Measurements from ENCODE around the gene AREL1. TPM values are rescaled to one million over a fixed set of nuclear protein-coding genes. Genes with fewer than 3 reads are reported as not detected.

The AREL1 gene
- total RNA-seq, 1 experiment from 2014 or later = 98.4 TPM

GRCh38 chr14:74685921-74686678, 26.8 kb downstream of the AREL1 start:
- ChIA-PET POLR2A (ENCODE audit: unreplicated experiment) (interaction anchor here (0.6 kb wide), 2 partner anchors 69 to 424 kb away, joined by 3 to 6 read pairs; no protein-coding TSS in a partner anchor), CTCF (interaction anchor here (0.6 kb wide), 1 partner anchor 22 kb away, joined by 6 read pairs; no protein-coding TSS in a partner anchor)
- 0 out of 2 replicates have a peak, but pooled peaks cover 3% of the 10 kb centered on the region for H4K20me1 ChIP-seq (ENCODE audit: insufficient read depth)
- H3K4me2 ChIP-seq = no peak overlapping the region
- no peak overlapping the region for H3K27ac ChIP-seq
- no peaks in the 10 kb centered on the region for H3K9me3 ChIP-seq (ENCODE audit: insufficient read depth, low read depth)
- no peaks in the 10 kb centered on the region for H3K79me2 ChIP-seq (ENCODE audit: low read depth)
- H3K4me1 ChIP-seq (replicated peaks; ENCODE audit: insufficient read depth) = no peaks in the 10 kb centered on the region
- no peak for DNase-seq
- peaks cover 58% of the 10 kb centered on the region for H3K36me3 ChIP-seq (ENCODE audit: low read depth)
- no TSS peak for BruUV-seq (replicated peaks)
- H3K4me3 ChIP-seq = no peak overlapping the region
- H3K9me2 ChIP-seq (ENCODE audit: insufficient read depth) = no peaks in the 10 kb centered on the region
- intact Hi-C loops (cut with micrococcal nuclease; ENCODE audit: unreplicated experiment) = no loop called here
- H3K27me3 ChIP-seq (ENCODE audit: insufficient read depth, low read depth) = no peaks in the 10 kb centered on the region
- H3F3A ChIP-seq (ENCODE audit: insufficient read depth, low read depth) = no peaks in the 10 kb centered on the region; the same call in 1 of the 2 replicates
- TF ChIP-seq CTCF (conservative IDR thresholded peaks at IDR 0.05) = no peak
- no peak for TF ChIP-seq EZH2 (IDR thresholded peaks at IDR 0.05; ENCODE audit: low read depth)
- H2AFZ ChIP-seq = no peak overlapping the region

DNA sequence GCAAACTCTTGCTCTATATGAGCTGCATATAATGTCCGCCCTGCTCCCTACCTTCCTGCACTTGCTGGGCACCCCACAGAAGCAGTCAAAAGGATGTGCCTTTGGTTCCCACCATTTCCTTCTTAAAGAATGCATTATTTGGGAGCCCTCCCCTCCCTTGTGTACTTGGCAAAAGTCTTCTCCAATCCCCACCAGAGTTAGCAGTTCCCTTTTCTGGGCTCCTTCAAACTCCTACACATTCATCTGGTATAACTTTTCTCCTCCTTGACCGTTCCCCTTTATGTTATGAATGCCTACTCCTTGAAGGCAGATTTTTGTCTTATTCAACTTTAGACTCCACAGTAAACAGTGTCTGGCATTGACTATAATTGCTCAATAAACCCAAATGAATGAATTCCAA, 27.8 kb downstream of the AREL1 start:
- H4K20me1 ChIP-seq (ENCODE audit: insufficient read depth) = 0 out of 2 replicates have a peak, but pooled peaks cover 3% of the 10 kb centered on the region
- no peak overlapping the region for H3K4me3 ChIP-seq
- no peaks in the 10 kb centered on the region for H3K4me1 ChIP-seq (replicated peaks; ENCODE audit: insufficient read depth)
- DNase-seq = no peak
- H2AFZ ChIP-seq = no peak overlapping the region
- no peaks in the 10 kb centered on the region for H3K79me2 ChIP-seq (ENCODE audit: low read depth)
- peaks cover 50% of the 10 kb centered on the region for H3K36me3 ChIP-seq (ENCODE audit: low read depth)
- no peaks in the 10 kb centered on the region; the same call in 1 of the 2 replicates for H3F3A ChIP-seq (ENCODE audit: insufficient read depth, low read depth)
- no peak overlapping the region for H3K27ac ChIP-seq
- no TSS peak for BruUV-seq (replicated peaks)
- H3K9me2 ChIP-seq (ENCODE audit: insufficient read depth) = no peaks in the 10 kb centered on the region
- no peak overlapping the region for H3K4me2 ChIP-seq
- H3K9me3 ChIP-seq (ENCODE audit: insufficient read depth, low read depth) = no peaks in the 10 kb centered on the region
- no peaks in the 10 kb centered on the region for H3K27me3 ChIP-seq (ENCODE audit: insufficient read depth, low read depth)
- TF ChIP-seq EZH2 (IDR thresholded peaks at IDR 0.05; ENCODE audit: low read depth) (no peak), CTCF (conservative IDR thresholded peaks at IDR 0.05) (no peak)
- ChIA-PET CTCF (no interaction called here), POLR2A (ENCODE audit: unreplicated experiment) (interaction anchor here (0.6 kb wide), 2 partner anchors 44 to 68 kb away, joined by 3 to 6 read pairs; no protein-coding TSS in a partner anchor)
- intact Hi-C loops (cut with micrococcal nuclease; ENCODE audit: unreplicated experiment) = no loop called here

GRCh38 chr14:74684434-74684833, 28.4 kb downstream of the AREL1 start:
- intact Hi-C loops (cut with micrococcal nuclease; ENCODE audit: unreplicated experiment) = no loop called here
- H3K79me2 ChIP-seq (ENCODE audit: low read depth) = no peaks in the 10 kb centered on the region
- CTCF ChIA-PET = no interaction called here

More at GRCh38 chr14:74684434-74684833, 28.4 kb downstream of the AREL1 start:
- Histone ChIP-seq H3K27me3 (ENCODE audit: insufficient read depth, low read depth) (no peaks in the 10 kb centered on the region), H3F3A (ENCODE audit: insufficient read depth, low read depth) (no peaks in the 10 kb centered on the region; the same call in 1 of the 2 replicates), H3K4me3 (no peak overlapping the region), H2AFZ (no peak overlapping the region), H3K27ac (no peak overlapping the region), H4K20me1 (ENCODE audit: insufficient read depth) (0 out of 2 replicates have a peak, but pooled peaks cover 3% of the 10 kb centered on the region), H3K4me1 (replicated peaks; ENCODE audit: insufficient read depth) (no peaks in the 10 kb centered on the region), H3K36me3 (ENCODE audit: low read depth) (peaks cover 46% of the 10 kb centered on the region), H3K4me2 (no peak overlapping the region), H3K9me3 (ENCODE audit: insufficient read depth, low read depth) (no peaks in the 10 kb centered on the region), H3K9me2 (ENCODE audit: insufficient read depth) (no peaks in the 10 kb centered on the region)
- TF ChIP-seq CTCF (conservative IDR thresholded peaks at IDR 0.05) (no peak), EZH2 (IDR thresholded peaks at IDR 0.05; ENCODE audit: low read depth) (no peak)
- POLR2A ChIA-PET (ENCODE audit: unreplicated experiment) = no interaction called here
- no TSS peak for BruUV-seq (replicated peaks)
- DNase-seq = no peak

Data from PC-9 (cell line).